VCaP (cell line): ENCODE measurements around the gene PJA2.
"Not testable (repeated sequence)": the region's sequence is repeated elsewhere in the genome, so short reads cannot be mapped to it uniquely, and the experiment has no call there.

ENCODE experiments used
- H3K27ac ChIP-seq: fragments of 450-650 bp; 2 replicates; pipeline ENCODE4 v1.5.1; 2017
- TF ChIP-seq, protein P1 (sequence below): fragments of 450-650 bp; conservative IDR thresholded peaks from 2 replicates; pipeline ENCODE4 v1.5.1; 2017; ENCODE audit warnings: mild to moderate bottlenecking, moderate library complexity

The PJA2 gene

DNA sequence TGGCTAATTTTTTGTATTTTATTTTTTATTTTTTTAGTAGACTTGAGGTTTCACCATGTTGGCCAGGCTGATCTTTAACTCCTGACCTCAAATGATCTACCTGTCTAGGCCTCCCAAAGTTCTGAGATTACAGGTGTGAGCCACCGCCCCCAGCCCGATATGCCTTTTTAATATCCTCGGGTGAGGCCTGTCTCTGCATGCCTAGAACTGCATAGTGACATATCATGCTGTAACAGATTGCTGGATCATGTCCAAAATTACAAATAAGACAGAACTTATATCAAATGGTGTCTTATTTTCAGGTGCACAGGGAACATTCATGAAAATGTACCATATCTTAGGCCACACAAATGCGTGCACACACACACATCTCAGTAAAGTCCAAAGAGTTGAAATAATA is 39.1 kb upstream of the PJA2 start:
- TF ChIP-seq, protein P1, sequence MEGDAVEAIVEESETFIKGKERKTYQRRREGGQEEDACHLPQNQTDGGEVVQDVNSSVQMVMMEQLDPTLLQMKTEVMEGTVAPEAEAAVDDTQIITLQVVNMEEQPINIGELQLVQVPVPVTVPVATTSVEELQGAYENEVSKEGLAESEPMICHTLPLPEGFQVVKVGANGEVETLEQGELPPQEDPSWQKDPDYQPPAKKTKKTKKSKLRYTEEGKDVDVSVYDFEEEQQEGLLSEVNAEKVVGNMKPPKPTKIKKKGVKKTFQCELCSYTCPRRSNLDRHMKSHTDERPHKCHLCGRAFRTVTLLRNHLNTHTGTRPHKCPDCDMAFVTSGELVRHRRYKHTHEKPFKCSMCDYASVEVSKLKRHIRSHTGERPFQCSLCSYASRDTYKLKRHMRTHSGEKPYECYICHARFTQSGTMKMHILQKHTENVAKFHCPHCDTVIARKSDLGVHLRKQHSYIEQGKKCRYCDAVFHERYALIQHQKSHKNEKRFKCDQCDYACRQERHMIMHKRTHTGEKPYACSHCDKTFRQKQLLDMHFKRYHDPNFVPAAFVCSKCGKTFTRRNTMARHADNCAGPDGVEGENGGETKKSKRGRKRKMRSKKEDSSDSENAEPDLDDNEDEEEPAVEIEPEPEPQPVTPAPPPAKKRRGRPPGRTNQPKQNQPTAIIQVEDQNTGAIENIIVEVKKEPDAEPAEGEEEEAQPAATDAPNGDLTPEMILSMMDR: no peak
- no peak overlapping the region for H3K27ac ChIP-seq

DNA sequence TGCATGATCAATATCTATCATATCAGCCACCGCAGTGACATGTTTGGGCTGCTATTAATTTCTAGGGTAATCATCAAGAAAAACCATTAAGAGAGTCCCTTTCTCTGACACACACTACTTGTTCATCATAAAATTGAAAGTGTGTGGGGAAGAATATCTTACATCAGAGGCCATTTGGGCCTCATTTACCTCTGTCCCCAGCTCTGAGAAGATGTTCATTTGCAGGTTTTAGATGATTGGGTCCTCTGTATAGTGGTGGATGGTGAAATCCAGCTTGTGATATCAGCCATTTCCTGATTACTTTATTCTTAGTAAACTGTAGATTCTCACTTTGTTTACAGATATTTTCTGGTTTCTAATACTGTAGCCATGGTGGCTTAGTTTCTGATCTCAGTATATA is 29.8 kb upstream of the PJA2 start:
- TF ChIP-seq, protein P1: no peak
- H3K27ac ChIP-seq: no peak overlapping the region

DNA sequence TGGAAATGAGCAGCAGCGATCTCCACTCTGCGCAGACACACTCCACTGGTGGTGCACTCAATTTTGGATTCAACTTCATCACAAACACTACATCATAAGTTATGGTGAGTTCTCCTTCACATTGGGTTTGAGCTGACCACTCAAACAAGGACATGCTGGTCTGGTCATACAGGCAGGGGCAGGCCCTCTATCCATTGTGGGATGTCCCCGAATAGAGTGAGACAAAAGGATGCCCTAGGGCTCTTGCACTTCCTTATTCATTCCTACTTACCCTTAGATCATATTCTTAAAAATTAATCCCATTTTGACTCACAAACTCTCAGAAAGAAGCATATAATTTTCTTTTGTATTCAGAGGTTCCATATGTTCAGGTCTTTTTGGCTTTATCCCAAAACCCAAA is 16.3 kb upstream of the PJA2 start:
- no peak overlapping the region for H3K27ac ChIP-seq
- TF ChIP-seq, protein P1: no peak

DNA sequence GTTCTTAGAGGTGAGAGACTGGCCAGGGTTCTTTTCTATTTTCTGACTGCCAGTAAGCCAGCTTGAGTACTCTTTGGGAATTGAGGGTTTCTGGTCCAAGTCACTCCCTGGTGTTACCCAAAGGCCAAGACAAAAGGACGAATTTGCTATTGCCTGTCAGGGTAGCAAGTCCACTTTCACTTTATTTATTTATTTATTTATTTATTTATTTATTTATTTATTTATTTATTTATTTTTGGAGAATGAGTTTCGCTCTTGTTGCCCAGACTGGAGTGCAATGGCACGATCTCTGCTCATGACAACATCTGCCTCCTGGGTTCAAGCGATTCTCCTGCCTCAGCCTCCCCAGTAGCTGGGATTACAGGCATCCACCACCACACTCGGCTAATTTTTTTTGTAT is 15.7 kb upstream of the PJA2 start:
- not testable (repeated sequence) for H3K27ac ChIP-seq

DNA sequence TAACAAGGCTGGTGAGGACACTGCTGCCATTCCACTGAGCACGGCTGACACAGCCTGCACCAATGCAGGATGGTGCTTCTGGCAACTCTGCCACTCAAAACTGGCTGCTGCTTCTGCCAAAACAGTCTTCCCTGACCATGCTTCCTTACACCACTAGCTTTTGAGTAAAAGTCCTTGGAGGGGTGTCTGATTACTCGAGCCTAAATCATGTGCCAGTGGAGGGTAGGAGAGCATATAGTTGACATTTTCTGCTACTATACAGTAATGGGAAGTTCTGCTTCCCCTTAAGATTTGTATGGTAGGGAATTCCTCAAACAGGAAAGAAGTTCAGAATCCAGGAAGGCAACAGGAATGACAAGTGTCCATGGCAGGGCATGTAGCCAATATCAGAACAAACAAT is 12.2 kb upstream of the PJA2 start:
- H3K27ac ChIP-seq: peak overlapping the region; percentile 53
- TF ChIP-seq, protein P1: no peak

DNA sequence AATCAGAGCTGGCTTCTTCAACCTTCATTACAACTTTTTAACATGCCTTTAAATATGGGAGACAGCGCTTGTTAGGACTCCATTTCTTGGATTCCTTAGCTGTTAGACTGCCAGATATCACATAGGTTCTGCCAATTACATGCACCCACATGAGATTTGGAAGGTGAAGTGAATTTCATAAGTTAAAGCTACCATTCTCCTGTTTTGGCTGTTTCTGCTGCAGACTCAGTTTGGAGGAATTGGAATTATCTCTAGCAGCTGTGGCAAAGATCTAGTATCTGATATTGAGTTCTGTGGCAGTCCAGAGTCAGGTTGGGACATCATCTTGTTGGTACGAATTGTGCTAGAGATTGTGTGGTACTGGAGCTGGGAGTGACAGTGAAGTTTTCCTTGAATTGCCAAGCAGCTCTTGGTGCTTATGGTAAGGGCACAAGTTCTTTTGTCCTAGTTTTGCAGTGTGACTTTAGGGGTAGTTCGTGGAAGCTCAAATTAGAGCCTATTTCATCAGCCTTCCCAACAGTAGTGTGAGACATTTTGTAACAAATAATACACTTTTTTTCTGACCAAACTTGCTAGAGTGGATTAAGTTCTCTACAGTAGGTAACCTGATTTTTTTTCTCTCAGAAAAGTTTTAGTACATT is 9.1 kb upstream of the PJA2 start:
- TF ChIP-seq, protein P1: no peak
- no peak overlapping the region for H3K27ac ChIP-seq

DNA sequence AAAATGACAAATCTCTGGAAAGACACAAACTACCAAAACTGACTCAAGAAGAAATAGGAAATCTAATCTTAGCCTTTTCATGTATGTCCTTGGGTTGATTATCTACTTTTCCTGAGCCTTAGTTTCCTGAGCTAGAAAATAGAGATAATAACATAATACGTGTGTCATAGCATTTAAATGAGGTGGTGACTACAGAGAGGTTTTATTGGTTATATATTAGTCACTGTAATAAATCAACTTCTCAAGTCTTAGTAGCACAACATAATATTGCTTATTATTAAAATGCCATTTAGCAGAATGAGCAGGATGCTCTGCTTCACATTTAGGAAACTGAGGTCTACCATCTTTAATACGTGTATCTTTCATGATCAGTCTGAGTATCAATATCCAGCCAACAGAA is 7.1 kb upstream of the PJA2 start:
- TF ChIP-seq, protein P1: no peak
- H3K27ac ChIP-seq: no peak overlapping the region

DNA sequence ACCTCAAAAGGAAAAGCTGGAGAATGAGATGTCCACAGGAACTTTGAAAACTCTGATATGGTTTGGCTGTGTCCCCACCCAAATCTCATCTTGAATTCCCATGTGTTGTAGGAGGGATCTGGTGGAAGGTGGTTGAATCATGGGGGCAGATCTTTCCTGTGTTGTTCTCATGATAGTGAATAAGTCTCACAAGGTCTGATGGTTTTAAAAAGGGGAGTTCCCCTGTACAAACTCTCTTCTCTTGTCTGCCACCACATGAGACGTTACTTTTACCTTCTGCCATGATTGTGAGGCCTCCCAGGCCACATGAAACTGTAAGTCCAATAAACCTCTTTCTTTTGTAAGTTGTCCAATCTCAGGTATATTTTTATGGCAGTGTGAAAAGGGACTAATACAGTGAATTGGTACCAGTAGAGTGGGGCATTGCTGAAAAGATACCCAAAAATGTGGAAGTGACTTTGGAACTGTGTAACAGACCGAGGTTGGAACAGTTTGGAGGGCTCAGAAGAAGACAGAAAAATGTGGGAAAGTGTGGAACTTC is 4.2 kb upstream of the PJA2 start:
- peak overlapping the region; percentile 93 for H3K27ac ChIP-seq

DNA sequence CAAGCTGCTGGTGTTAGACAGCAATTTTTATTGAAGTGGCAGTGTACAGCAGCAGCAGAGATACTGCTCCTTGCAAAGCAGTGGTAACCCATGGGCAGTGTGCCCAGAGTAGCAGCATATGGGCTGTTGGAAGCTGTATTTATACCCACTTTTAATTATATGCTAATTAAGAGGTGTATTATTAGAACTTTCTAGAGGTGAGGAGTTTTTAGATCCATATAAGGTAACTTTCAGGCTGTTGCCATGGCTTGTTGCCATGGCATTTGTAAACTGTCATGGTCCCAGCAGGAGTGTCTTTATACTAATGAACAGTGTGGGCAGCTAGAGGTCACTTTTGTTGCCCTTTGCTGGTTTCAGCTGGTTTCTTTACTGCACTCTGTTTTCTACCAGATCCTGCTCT is 3.7 kb upstream of the PJA2 start:
- TF ChIP-seq, protein P1: no peak
- H3K27ac ChIP-seq: peak overlapping the region; percentile 93
